Parathyroid adenoma (tissue), 2 donors: ENCODE measurements around the gene BUD13.

Experiments
- H2AFZ ChIP-seq: fragments of 300-600 bp; sonication (generic); one replicate; pipeline ENCODE4 v1.7.0; 2017; ENCODE audit warnings: antibody characterized with exemption, mild to moderate bottlenecking
- H3K27ac ChIP-seq: fragments of 300-600 bp; sonication (generic); one replicate; pipeline ENCODE4 v1.7.0; 2017
- H3K27me3 ChIP-seq: fragments of 300-600 bp; sonication (generic); one replicate; pipeline ENCODE4 v1.7.0; 2017; ENCODE audit warnings: low read length; ENCODE audit not compliant: control insufficient read depth, insufficient read depth
- H3K36me3 ChIP-seq: fragments of 300-600 bp; sonication (generic); one replicate; pipeline ENCODE4 v1.7.0; 2017; ENCODE audit warnings: low read length; ENCODE audit not compliant: control insufficient read depth, insufficient read depth
- H3K4me1 ChIP-seq: fragments of 300-600 bp; sonication (generic); one replicate; pipeline ENCODE4 v1.7.0; 2017; ENCODE audit warnings: control low read depth
- H3K4me2 ChIP-seq: fragments of 300-600 bp; sonication (generic); one replicate; pipeline ENCODE4 v1.7.0; 2017; ENCODE audit warnings: low read length
- H3K4me3 ChIP-seq: fragments of 300-600 bp; sonication (generic); one replicate; pipeline ENCODE4 v1.7.0; 2017; ENCODE audit warnings: low read depth, low read length
- H3K79me2 ChIP-seq: fragments of 300-600 bp; sonication (generic); one replicate; pipeline ENCODE4 v1.7.0; 2017; ENCODE audit warnings: control low read depth
- H3K9ac ChIP-seq: fragments of 300-600 bp; sonication (generic); one replicate; pipeline ENCODE4 v1.7.0; 2017; ENCODE audit warnings: mild to moderate bottlenecking
- H3K9me3 ChIP-seq: fragments of 300-600 bp; sonication (generic); one replicate; pipeline ENCODE4 v1.7.0; 2017; ENCODE audit warnings: low read length; ENCODE audit not compliant: control insufficient read depth
- CTCF ChIP-seq: fragments of 300-600 bp; sonication (generic); IDR thresholded peaks from one replicate; pipeline ENCODE4 v1.7.0; 2017; ENCODE audit warnings: antibody characterized with exemption, mild to moderate bottlenecking
- donor health status: primary hyperparathyroidism.

BUD13 gene

DNA sequence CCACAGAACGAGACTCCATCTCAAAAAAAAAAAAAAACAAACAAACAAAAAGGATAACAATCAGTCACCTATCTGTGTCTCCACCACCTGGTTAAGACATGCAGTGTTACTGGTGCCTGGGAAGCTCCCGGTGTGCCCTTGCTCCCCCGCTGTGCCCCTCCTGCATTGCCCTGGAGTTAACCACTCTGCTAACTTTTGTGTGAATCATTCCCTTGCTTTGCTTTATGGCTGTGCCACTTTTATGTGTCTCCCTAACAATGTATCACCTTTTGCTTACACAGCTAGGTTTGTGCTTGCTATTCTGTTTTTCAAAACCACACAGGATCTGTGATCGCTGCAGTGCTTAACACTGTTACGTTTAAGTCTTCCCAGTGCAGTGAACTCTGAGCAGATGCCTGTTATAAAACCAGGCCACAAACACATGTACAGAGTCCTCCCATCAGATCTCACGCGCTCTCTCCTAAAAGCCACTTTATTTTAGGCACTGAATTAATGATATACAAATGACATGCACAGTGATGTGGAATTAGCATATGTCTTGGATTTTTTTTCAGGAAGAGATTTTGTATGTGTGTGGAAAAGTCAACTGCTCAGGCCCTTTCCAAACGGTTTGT is 69.9 kb downstream of the BUD13 start:
- Histone ChIP-seq H3K9me3 (no peaks in the 10 kb centered on the region), H3K79me2 (no peaks in the 10 kb centered on the region), H3K36me3 (no peaks in the 10 kb centered on the region), H2AFZ (no peak overlapping the region), H3K4me3 (no peak overlapping the region), H3K4me1 (no peaks in the 10 kb centered on the region), H3K27me3 (no peaks in the 10 kb centered on the region), H3K27ac (no peak overlapping the region), H3K9ac (no peak overlapping the region), H3K4me2 (no peak overlapping the region)
- TF ChIP-seq CTCF: no peak

DNA sequence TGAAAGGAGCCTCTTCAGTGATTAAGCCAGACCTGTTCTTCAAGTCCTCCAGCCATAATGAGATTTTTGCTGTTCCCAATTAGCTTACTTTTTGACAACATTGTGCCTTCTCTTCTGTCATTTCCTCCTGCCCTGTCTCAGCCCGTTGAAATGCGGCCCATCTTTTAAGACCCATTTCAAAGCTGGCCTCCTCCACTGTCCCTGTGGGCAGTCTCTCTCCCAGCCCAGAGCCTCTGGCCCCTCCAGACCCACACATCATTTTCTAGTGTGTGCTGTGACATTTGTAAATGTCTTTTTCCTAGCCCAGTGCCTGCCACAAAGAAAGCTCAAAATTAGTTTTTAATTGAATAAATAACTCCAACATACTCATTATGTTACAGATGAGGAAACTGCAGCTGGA is 70.9 kb downstream of the BUD13 start:
- no peaks in the 10 kb centered on the region for H3K9me3 ChIP-seq
- H3K9ac ChIP-seq: no peak overlapping the region
- no peak overlapping the region for H3K27ac ChIP-seq
- no peaks in the 10 kb centered on the region for H3K27me3 ChIP-seq
- H3K4me3 ChIP-seq: no peak overlapping the region
- no peaks in the 10 kb centered on the region for H3K4me1 ChIP-seq
- H3K4me2 ChIP-seq: no peak overlapping the region
- no peaks in the 10 kb centered on the region for H3K79me2 ChIP-seq
- H2AFZ ChIP-seq: no peak overlapping the region
- no peaks in the 10 kb centered on the region for H3K36me3 ChIP-seq
- no peak for TF ChIP-seq CTCF

DNA sequence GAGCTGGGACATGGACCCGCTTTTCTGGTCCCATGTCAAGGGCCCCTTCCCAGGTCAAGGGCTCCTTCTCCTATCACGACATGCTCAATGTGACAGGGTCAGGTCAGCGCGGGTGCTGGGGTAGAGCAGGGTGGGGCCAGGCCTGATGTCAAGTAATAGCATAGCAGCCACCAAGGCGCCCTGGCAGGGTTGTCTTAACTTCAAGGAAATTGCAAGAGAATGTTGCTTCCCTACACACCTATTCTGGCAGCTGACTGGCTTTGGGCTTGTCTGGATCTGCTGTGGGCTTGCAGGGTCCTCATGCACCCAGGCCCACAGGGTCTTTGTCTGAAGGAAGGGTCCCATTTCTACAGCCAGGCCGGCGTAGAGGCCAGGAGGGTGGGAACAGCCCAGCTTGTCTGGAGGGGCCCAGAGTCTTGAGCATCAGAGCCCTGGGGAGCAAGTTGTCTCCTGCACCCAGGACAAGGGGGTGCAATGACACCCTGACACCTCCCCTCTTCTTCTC is 71.4 kb downstream of the BUD13 start:
- Histone ChIP-seq H3K4me1 (no peaks in the 10 kb centered on the region), H3K4me2 (no peak overlapping the region), H3K27me3 (no peaks in the 10 kb centered on the region), H3K9ac (no peak overlapping the region), H3K4me3 (no peak overlapping the region), H3K9me3 (no peaks in the 10 kb centered on the region), H3K36me3 (no peaks in the 10 kb centered on the region), H3K79me2 (no peaks in the 10 kb centered on the region), H2AFZ (no peak overlapping the region), H3K27ac (no peak overlapping the region)
- TF ChIP-seq CTCF: no peak

DNA sequence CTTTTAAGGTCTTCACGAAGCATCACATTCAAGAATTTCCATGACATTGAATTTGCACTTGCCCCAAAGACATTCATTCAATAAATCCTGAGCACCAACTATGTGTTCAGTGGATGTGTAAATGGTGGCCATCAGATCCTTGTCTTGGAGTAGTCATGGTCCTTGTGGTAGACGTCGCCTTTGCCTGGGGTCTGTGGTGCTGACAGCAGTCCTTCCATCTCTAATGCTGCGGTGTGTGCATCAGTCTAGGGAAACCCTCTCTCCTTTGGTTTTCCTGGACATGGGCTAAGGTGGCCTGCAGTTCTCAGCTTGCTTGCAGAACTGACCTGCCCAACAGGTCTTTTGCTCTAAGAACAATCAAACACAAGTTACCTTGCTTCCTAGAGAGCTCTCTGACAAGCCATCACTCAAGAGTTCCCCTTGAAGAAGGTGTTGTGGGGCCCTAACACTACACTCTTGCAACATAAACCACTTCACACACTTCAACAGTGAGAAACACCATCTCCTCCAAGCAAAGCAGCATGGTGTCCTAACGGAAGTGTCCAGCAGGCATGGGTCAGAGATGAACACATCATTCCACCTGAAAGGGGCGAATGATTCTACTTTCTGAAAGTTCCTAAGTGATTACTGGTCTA is 72.1 kb downstream of the BUD13 start:
- Histone ChIP-seq H2AFZ (no peak overlapping the region), H3K4me1 (no peaks in the 10 kb centered on the region), H3K9me3 (no peaks in the 10 kb centered on the region), H3K27ac (no peak overlapping the region), H3K27me3 (no peaks in the 10 kb centered on the region), H3K36me3 (no peaks in the 10 kb centered on the region), H3K79me2 (no peaks in the 10 kb centered on the region), H3K4me2 (no peak overlapping the region), H3K4me3 (no peak overlapping the region), H3K9ac (no peak overlapping the region)
- TF ChIP-seq CTCF: no peak
